ENCODE results near the gene SLC23A2.

- TF ChIP-seq EZH2phosphoT487 (IDR thresholded peaks at IDR 0.05; ENCODE audit: borderline replicate concordance, low read depth) = no peak
- TF ChIP-seq POLR2AphosphoS5 (IDR thresholded peaks at IDR 0.05; ENCODE audit: low read depth, low read length) = no peak
- no peak for TF ChIP-seq USF1 (IDR thresholded peaks at IDR 0.05; ENCODE audit: borderline replicate concordance, low read depth)
- no peak for TF ChIP-seq EP300 (IDR thresholded peaks at IDR 0.05; ENCODE audit: borderline replicate concordance in 1 of 2, low read depth in 1 of 2, low read length in 1 of 2)
- TF ChIP-seq CTCF (IDR thresholded peaks at IDR 0.05) = no peak
Observed at GRCh38 chr20:4959592-4959991, 41.7 kb downstream of the SLC23A2 start.
